NCI-H1436 treated with DMSO at 0.1 percent for 48 hours (cell line): ENCODE results near the gene SUPT3H.
"Not testable (repeated sequence)": the region's sequence is repeated elsewhere in the genome, so short reads cannot be mapped to it uniquely, and the experiment has no call there.

Source experiments
- DNase-seq: peaks from one replicate; lab custom pipeline; 2025; lab: John Stamatoyannopoulos, UW

SUPT3H gene

DNA sequence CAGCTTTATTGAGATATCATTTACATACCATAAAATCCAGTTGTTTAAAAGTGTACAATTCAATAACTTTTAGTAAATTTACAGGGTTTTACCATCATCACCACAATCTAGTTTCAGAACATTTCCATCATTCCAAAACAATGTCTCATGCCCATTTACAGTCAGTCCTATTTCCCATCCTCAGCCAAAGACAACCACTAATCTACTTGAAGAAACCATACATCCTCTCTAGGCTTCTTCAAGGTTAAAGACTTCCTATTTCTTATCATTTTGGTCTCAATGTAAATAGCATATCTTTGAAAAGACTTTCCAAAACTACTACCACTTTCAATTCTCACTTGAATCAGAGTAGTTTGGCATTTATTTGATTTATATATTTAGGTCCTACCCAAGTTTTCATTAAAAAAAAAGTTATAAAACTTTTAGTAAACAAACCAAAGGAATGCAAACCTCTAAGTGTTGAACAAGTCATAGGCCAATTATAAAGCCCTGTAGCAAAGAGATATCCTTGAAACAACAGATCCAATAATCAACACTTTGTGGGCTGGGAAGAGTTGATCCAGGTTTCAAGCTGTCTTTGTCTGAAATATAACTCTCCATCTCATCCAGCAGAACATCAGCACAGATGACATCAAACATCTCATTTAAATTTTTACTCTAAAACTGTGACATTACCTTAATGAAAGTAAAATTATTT lies 260.9 kb downstream of the SUPT3H start:
- DNase-seq = no peak

DNA sequence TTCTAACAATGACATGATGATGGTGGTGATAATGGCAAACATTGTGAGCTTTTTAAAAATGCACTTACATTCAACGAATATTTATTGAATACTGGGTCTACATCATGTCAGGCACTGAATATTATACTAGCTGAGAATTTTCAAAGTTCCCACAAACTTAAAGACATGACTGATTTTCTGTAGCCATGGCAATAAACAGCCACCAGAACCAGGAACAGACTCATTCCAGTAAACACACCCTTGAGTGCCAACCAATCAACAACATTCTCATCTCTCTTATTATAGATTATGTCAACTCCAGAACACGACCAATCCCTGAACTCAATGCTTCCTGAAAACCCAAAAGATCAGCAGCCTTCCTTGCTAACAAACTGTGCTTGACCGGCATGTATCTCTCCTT lies 262.0 kb downstream of the SUPT3H start:
- DNase-seq = no peak

DNA sequence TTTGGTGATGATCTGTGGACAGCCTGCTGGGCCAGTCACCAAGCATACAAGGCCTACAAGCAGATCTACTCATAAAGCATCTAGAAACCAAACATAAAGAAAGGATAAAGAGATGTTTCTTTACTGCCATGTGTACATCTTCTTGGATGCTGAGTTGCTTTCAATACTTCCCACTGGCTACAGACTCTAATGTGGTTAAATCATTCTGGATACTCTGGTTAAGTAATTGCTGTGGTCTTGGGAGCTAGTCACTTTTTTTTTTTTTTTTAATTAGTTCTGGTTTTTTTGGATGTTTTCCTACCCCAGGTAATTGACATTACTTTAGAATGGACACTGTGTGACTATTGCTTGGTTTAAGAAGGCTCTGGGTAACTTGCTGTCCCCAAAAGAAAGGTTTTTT lies 265.0 kb downstream of the SUPT3H start:
- DNase-seq = no peak

DNA sequence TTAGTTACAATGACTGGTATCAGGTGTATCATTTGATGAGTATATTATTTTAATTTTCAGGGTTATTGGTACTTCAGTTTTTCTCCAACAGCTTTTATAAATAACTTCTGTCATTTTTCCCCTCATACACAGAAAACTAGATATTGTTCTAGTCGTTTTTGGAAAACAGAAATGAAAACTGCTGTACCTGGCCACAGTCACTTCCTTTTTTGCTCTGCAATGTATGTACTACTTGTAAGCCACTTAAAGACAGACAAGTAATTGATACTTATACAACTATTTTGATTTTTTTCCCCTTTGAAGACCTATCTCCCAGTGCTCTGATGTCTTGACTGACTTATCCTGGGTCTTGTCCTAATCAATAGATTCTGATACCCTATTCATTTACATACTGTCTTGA lies 268.2 kb downstream of the SUPT3H start:
- DNase-seq = no peak

DNA sequence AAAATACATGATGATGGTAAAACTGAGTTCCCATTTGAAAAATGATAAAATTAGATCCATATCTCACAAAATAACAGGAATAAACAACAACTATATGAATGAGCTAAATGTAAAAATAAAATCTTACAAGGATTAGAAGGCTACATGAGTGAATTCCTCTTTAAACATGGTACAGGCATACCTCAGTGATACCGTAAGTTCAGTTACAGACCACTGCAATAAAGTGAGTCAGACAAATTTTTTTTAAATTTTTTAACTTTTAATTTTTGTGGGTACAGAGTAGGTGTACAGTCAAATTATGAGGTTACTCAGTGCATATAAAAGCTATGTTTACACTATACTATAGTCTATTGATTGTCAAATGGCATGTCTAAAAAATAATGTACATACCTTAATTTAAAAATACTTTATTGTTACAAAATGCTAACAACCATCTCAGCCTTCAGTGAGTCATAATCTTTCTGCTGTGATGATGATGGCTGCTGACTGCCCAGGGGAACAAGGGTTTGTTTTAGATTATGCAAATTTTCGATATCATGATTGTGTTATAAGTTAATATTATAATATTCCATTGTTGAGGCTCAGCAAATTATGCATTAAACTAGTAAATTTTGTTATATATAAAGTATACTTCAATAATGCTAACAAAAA lies 272.4 kb downstream of the SUPT3H start:
- DNase-seq = no peak

DNA sequence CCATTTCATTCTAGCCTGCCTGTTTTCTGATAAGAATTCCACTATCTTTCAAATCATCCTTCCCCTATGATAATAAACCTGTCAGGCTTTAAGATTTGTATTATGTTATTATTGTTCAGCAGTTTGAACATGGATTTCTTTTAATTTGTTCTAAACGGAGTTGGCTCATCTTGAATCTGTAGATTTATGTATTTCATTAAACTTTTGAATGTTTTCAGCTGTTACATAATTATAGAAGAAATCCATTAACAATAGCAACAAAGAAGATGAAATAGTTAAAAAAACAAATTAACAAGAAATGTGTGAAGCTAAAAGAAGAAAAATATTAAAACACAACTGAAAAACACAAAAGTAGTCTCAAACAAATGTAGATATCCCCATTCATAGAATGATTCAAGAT lies 273.3 kb downstream of the SUPT3H start:
- DNase-seq = no peak

DNA sequence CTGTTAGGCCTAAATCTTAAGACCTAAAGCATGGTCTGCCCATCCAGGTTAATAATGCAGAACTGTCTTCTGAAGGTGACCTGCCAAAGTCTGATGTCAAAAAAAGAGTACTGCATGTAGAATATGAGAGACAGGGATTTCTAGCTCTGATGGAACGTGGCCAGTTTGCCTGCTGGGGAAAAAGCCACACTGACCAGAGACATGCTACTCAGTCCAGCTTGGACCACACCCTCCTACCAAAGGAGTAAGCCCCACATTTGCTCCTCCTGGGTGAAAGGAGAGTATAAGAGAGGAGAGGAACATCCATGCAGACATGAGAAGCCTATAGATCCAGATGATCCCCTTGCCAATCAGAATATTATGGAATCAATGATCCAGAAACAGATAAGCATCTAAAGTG lies 279.5 kb downstream of the SUPT3H start:
- no peak for DNase-seq

DNA sequence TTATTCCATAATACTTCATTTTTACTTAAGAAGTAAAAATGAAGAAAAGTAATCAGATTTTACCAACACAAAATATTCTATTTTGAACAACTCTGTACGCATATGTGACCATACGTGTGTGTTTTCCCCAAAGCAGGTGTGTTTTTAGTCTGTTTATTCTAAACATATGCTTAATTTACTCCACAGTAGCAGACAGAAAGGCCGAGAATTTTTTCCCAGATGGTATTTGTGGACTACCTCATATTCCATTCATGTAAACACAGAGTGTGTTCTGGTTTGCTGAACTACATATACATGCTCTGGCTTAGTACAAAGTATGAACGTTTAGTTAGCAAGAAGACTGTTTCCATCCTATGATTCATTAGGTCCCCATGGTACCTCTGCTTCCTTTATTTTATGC lies 282.9 kb downstream of the SUPT3H start:
- no peak for DNase-seq

DNA sequence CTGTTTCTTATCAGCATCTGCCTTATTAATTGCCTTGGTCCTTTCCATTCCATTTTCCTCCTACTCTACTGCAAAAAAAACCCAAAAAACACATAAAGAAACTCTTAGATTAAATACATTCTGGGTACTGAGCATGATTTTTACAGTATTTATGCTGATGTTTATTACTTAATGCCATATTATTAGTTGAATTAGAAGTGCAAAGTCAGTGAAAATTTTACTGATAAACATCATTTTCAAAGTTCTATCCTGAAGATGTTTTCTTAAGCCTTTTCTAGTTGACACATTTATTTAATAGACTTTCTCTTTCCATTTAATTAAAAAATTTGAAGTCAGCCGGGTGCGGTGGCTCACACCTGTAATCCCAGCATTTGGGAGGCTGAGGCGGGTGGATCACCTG lies 285.6 kb downstream of the SUPT3H start:
- DNase-seq = no peak

DNA sequence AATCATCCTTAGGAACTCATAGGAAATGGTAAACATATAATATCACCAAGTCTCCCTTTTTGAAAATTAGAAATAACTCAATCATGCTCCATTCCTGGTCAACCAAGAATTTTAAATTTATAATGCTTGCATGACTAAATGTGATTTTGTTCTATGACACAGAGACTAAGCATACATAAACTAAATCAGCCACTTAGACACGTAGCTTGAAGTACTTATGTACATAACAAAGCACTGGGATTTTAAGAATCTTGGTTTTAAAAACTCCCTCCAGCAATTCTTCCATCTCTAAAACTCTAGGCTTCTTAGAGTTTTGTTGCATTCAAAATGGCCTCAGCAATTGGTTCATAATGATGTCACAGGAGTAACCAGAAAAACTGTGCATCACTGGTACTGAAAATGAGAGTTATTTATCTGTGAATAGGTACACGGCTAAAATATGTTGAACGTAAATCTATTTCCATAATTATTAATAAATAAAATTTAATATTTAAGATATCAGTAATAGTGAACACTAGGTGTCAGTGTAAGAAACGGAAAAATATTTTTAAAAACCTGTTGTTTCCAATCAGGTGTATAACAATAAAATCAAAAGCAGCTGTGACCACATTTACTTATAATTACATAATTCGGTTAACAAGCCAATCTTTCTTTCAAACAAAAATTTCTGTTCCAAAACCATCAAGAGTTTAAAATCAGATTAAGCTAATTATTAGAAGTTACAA lies 291.2 kb downstream of the SUPT3H start:
- no peak for DNase-seq

DNA sequence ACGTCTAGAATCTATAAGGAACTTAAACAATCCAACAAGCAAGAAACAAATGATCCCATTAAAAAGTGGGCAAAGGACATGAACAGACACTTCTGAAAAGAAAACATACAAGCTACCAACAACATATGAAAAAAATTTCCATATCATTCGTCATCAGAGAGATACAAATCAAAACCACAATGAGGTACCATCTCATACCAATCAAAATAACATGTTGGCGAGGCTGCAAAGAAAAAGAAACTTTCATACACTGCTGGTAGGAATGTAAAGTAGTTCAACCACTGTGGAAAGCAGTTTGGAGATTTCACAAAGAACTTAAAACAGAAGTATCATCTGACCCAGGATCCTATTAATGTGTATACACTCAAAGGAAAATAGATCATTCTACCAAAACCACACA lies 293.5 kb downstream of the SUPT3H start:
- no peak for DNase-seq

DNA sequence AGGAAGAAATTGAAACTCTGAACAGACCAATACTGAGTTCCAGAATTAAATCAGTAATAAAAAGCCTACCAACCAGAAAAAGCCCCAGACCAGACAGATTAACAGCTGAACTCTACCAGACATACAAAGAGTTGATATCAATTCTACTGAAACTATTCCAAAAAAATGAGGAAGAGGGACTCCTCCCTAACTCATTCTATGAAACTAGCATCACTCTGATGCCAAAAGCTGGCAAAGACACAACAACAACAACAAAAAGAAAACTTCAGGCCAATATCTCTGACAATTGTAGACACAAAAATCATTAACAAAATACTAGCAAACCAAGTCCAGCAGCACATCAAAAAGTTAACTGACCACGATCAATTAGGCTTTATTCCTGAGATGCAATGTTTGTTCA lies 295.6 kb downstream of the SUPT3H start:
- no peak for DNase-seq

DNA sequence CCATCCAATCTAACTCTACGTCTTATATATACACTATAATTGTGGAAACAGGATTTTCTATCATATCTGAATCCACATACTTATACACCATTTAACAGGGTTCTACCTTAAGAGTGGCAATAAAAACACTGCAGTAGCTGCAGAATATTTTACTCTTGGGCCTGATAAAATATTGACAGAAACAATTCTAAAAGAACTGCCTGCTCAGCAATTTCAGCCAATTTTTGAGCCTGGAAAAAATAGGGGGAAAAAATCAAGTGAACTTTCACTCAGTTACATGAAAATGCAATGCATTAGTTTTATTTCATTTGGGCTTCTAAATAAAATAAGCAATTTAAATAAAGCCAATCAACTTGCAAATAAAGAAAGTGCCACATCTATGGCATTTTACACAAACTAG lies 296.1 kb downstream of the SUPT3H start:
- DNase-seq = no peak

DNA sequence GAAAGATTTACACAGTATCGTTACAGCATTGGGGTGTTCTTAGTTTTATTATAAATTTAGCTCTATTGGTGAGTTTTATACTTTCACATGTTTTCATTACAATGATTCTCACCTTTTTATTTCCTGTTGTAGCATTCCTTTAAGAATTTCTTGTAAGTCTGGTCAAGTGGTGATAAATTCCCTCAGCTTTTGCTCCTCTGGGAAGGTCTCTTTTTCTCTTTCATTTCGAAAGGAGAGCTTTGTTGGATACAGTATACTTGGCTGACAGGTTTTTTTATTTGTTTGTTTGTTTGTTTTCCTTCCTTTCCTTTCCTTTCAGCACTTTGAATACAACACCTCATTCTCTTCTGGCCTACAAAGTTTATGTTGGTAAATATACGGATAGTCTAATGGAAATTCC lies 299.3 kb downstream of the SUPT3H start:
- no peak for DNase-seq

DNA sequence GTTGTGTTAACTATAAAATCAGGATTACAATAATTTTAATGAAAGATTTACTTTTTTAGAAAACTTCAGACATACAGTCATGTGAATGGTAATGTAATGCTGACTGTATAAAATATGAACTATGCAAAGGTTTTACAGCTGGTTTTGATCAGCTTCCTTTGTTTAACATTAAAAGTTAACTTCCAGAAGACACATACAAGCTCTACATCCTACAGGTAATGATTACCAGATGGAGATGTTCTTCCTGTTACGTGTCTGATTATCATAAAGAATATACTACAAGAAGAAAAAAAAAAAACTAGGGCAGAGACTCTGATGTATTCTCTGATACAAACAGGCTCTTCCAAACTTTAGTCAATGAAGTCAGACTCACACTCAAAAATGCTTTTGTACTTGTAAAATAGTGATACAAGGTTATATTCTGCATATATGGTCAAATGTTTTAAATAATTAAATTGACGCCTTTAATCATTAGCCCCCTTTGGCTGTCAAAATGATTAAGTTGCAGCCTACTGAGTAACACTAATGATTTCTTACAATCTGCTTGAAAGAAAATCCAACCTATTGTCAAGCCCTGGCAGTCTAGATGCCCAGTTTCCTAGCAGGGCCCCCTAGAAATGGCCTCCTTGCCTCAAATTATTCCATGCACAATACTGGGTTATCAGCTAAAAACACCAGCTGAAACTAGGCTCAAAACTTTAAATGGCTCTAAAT lies 301.4 kb downstream of the SUPT3H start:
- DNase-seq = no peak

DNA sequence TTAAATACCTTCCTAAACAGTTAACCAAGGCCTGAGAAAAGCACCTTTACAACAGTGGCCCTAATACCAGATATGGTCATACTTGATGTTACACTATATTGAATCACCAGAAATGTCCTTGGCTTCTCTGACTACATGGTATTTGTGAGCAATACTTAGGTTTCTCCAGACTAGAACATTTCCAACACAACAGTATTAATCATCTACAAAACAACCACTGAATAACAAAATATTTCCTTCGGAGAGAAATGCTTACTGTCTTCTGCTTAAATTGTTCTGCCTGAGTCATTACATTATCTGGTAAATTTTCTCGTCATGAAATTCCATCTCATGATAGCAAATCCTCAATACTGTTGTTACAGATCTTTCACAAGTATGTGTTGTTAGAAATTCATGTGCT lies 302.5 kb downstream of the SUPT3H start:
- DNase-seq = no peak

DNA sequence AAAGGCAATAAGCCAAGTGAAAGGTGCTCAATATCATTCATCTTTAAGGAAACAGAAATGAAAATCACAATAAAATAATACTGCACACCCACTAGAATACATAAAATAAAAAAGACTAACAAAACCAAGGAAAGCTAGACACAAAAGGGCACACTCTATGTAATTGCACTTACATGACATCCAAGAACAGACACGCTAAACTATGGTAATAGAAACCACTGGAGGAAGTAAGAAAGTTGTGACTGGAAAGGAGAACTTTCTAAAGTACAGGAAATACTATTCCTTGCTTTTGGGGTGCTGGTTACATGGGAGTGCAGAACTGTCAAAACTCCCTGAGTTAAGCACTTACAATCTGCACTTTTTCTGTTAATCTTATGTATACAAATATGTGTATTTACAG lies 303.3 kb downstream of the SUPT3H start:
- no peak for DNase-seq

DNA sequence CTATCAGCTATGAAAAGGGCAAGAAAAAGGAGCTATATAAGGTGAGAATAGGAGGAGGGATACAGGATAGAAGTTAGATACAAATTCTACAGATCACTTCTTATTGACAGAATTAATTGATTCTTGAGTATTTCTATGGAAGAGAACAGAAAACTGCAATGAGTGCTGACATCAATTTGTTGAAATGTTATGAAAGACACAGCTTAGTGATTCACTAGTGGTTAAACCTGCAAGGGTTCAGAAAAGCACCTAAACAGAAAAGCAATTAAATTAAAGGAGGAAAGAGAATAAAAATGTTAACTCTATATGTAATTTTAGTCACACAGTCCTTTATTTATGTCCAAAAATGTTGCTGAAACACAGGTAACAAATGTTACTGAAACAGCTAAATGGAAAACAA lies 304.0 kb downstream of the SUPT3H start:
- DNase-seq = no peak

DNA sequence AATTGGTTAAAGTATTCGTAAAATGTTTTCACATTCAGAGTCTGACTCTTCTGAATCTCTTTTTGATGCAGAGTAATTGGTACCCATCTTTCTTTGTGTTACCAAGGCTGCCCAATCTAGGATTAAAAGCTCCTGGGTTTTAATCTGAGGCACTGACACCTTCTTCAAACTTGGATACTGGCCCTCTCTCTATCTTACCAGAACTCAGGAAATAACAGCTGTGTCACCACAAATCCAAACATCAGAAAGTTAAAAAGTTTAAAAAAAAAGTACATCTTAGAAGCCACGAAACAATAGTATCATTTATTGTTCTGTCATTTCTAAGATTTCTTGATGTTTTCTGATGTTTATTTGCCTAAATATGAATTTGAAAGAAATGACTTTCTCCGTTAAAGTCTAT lies 305.1 kb downstream of the SUPT3H start:
- DNase-seq = no peak

DNA sequence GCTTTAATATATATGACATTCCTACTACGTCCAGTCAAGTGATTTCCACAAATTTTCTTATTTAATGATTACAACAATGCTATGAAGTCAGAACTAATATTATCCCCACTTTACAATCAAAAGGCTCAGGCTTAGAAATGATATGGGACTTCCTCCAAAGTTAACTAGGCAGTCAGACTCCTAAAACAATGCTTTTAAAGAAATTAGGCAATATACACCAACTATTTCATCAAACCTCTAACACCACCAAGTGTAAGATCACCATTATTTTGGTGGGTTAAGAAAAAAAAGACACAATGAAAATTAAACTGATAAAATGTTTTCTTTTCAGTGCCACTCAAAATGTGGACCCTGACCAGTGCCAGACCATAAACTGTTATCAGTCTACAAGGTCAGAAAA lies 305.7 kb downstream of the SUPT3H start:
- no peak for DNase-seq

DNA sequence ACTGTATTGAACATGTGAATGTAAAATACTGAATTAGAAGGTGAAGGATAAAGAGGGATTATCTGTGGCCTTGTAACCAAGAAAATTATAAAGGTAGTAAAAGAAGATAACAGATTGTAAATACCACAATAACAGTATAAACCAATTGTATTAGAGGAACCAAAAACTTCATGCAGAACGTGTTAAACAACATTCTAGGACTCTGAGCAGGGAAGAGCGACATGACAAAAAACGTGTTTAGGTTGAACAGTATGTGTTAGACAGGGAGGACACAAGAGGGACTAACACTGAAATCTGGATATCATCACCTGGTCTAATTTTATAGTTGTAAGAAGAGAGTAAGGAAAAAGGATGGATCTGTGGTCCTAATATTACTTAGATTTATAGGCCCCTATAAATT lies 308.6 kb downstream of the SUPT3H start:
- no peak for DNase-seq

DNA sequence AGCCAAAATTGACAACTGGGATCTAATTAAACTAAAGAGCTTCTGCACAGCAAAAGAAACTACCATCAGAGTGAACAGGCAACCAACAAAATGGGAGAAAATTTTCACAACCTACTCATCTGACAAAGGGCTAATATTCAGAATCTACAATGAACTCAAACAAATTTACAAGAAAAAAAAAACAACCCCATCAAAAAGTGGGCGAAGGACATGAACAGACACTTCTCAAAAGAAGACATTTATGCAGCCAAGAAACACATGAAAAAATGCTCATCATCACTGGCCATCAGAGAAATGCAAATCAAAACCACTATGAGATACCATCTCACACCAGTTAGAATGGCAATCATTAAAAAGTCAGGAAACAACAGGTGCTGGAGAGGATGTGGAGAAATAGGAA lies 310.3 kb downstream of the SUPT3H start:
- not testable (repeated sequence) for DNase-seq

DNA sequence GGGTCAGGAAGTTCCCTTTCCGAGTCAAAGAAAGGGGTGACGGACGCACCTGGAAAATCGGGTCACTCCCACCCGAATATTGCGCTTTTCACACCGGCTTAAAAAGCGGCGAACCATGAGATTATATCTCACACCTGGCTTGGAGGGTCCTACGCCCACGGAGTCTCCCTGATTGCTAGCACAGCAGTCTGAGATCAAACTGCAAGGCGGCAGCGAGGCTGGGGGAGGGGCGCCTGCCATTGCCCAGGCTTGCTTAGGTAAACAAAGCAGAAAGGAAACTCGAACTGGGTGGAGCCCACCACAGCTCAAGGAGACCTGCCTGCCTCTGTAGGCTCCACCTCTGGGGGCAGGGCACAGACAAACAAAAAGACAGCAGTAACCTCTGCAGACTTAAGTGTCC lies 315.1 kb downstream of the SUPT3H start:
- DNase-seq = not testable (repeated sequence)
